Keratinocyte (primary cell): Measurements from ENCODE around the gene ZNF511. TPM values are rescaled to one million over a fixed set of nuclear protein-coding genes. Genes with fewer than 3 reads are reported as not detected.

Experiments used
- DNase-seq: peaks from one replicate; pipeline ENCODE4 v3.0.0-alpha.2; 2011; ENCODE audit warnings: low read depth, missing footprints, low spot score
- FAIRE-seq: peaks from 2 replicates; lab custom pipeline; 2011; peaks lifted over from hg19 to GRCh38; lab: Jason Lieb, UNC
- H2AFZ ChIP-seq: 2 replicates; pipeline ENCODE4 v1.6.0; 2012; ENCODE audit warnings: low read length, control low read depth, inconsistent platforms; ENCODE audit not compliant: control insufficient read depth
- H3K27ac ChIP-seq: 2 replicates; pipeline ENCODE4 v1.5.1; 2011; ENCODE audit warnings: low read length; ENCODE audit not compliant: control insufficient read depth, insufficient read depth
- H3K27me3 ChIP-seq: 3 replicates; pipeline ENCODE4 v1.6.0; 2011; ENCODE audit warnings: low read length; ENCODE audit not compliant: control insufficient read depth, insufficient read depth; ENCODE audit errors: extremely low read depth
- H3K36me3 ChIP-seq, 2 experiments: 2 replicates in 1 of 2; 3 replicates in 1 of 2; pipeline ENCODE4 v1.5.1; 2011; ENCODE audit warnings: low read length in 2 of 2, mild to moderate bottlenecking in 1 of 2; ENCODE audit not compliant: control insufficient read depth in 2 of 2, insufficient read depth in 2 of 2; ENCODE audit errors: extremely low read depth in 1 of 2
- H3K4me1 ChIP-seq: 3 replicates; pipeline ENCODE4 v1.5.1; 2011; ENCODE audit warnings: low read length; ENCODE audit not compliant: control insufficient read depth, insufficient read depth; ENCODE audit errors: extremely low read depth
- H3K4me2 ChIP-seq: 3 replicates; pipeline ENCODE4 v1.6.0; 2011; ENCODE audit warnings: low read depth, low read length; ENCODE audit not compliant: control insufficient read depth, insufficient read depth; ENCODE audit errors: extremely low read depth
- H3K4me3 ChIP-seq, 3 experiments: fragments of 200-600 bp in 1 of 3; sonication (generic) in 1 of 3; 2 replicates in 2 of 3; 3 replicates in 1 of 3; pipeline ENCODE4 v1.5.1; 2011 to 2016; ENCODE audit warnings: low read length in 3 of 3, mild to moderate bottlenecking in 3 of 3, control low read depth in 2 of 3, inconsistent platforms in 1 of 3, low read depth in 1 of 3, mixed read lengths in 1 of 3, mixed run types in 1 of 3, moderate library complexity in 1 of 3; ENCODE audit not compliant: control insufficient read depth in 2 of 3, insufficient read depth in 2 of 3; ENCODE audit errors: extremely low read depth in 1 of 3
- H3K79me2 ChIP-seq: 2 replicates; pipeline ENCODE4 v1.6.0; 2012; ENCODE audit warnings: low read length; ENCODE audit not compliant: control insufficient read depth, insufficient read depth
- H3K9ac ChIP-seq: 3 replicates; pipeline ENCODE4 v1.6.0; 2011; ENCODE audit warnings: low read length; ENCODE audit not compliant: control insufficient read depth, insufficient read depth; ENCODE audit errors: extremely low read depth
- H3K9me1 ChIP-seq: 3 replicates; pipeline ENCODE4 v1.6.0; 2011; ENCODE audit warnings: low read length; ENCODE audit not compliant: control insufficient read depth, insufficient read depth; ENCODE audit errors: extremely low read depth
- H3K9me3 ChIP-seq: 2 replicates; pipeline ENCODE4 v1.5.1; 2012; ENCODE audit warnings: low read depth, low read length; ENCODE audit not compliant: control insufficient read depth
- H4K20me1 ChIP-seq: 3 replicates; pipeline ENCODE4 v1.6.0; 2011; ENCODE audit warnings: low read length; ENCODE audit not compliant: control insufficient read depth, insufficient read depth; ENCODE audit errors: extremely low read depth
- EZH2 ChIP-seq: IDR thresholded peaks from one replicate; pipeline ENCODE4 v1.6.1; 2012; ENCODE audit warnings: inconsistent platforms, mild to moderate bottlenecking, low read length, moderate library complexity
- dilution Hi-C: fragments of 300-500 bp; cut with MboI; formaldehyde crosslinking; loops from one replicate; pipeline ENCODE4 v1.7.0; 2020; ENCODE audit warnings: low sequenced_read_pairs; ENCODE audit not compliant: extremely low pct_ligation_motif_present
- polyA plus RNA-seq, 5 experiments: library from polyadenylated mRNA; depleted of rRNA in 3 of 5; stranded (reverse) in 3 of 5; stranded (forward) in 1 of 5; unstranded in 1 of 5; fragments of >200 nt; gene quantifications; 1 replicate in 1 of 5; 2 replicates in 3 of 5; 3 replicates in 1 of 5; pipeline versions ENCODE4 v1.2.1 to v1.2.3, GENCODE V29; 2011 to 2012; ENCODE audit warnings: missing spikeins in 2 of 5, low read depth in 1 of 5, low replicate concordance in 1 of 5
- TF ChIP-seq, protein P1 (sequence below), 3 experiments: IDR thresholded peaks in 1 of 3; conservative IDR thresholded peaks in 1 of 3; optimal IDR thresholded peaks in 1 of 3; 2 replicates in 2 of 3; 3 replicates in 1 of 3; pipeline versions ENCODE3 to v1.5.1; 2011; ENCODE audit warnings: low read length in 3 of 3, mild to moderate bottlenecking in 3 of 3, moderate library complexity in 2 of 3, control low read depth in 1 of 3, inconsistent platforms in 1 of 3; ENCODE audit not compliant: insufficient read depth in 2 of 3; ENCODE audit errors: extremely low read depth in 1 of 3

Gene ZNF511
- polyA plus RNA-seq, 1 donor (not counting 4 experiments of a cell fraction or from before 2014, with no cell fraction given) = 20.2 TPM

DNA sequence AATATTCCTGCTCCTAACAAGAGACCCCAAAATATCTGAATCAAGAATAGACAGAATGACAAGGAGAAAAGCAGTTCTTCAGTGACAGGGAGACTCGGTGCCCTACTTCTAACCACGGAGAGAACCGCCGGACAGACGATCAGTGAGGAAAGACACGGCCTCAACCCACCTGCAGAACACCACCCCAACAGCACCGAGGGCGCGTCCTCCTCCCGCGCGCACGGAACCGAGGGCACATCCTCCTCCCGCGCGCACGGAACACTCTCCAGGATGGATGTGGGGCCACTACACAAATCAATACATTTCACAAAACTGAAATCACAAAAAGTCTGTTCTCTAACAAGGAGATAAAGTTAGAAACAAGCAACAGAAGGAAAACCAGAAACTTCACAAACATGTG, 22.3 kb upstream of the ZNF511 start:
- Histone ChIP-seq H3K9me1 (no peaks in the 10 kb centered on the region), H3K27me3 (no peaks in the 10 kb centered on the region), H3K9me3 (no peaks in the 10 kb centered on the region), H3K27ac (no peak overlapping the region), H3K36me3 (peaks cover 37 to 47% of the 10 kb centered on the region in 2 experiments), H3K9ac (no peak overlapping the region), H3K4me2 (no peak overlapping the region), H2AFZ (no peak overlapping the region), H3K4me1 (no peaks in the 10 kb centered on the region), H3K4me3 (no peak overlapping the region), H4K20me1 (no peaks in the 10 kb centered on the region), H3K79me2 (no peaks in the 10 kb centered on the region)
- no peak for DNase-seq
- dilution Hi-C loops = no loop called here
- FAIRE-seq = no peak
- TF ChIP-seq, protein P1, sequence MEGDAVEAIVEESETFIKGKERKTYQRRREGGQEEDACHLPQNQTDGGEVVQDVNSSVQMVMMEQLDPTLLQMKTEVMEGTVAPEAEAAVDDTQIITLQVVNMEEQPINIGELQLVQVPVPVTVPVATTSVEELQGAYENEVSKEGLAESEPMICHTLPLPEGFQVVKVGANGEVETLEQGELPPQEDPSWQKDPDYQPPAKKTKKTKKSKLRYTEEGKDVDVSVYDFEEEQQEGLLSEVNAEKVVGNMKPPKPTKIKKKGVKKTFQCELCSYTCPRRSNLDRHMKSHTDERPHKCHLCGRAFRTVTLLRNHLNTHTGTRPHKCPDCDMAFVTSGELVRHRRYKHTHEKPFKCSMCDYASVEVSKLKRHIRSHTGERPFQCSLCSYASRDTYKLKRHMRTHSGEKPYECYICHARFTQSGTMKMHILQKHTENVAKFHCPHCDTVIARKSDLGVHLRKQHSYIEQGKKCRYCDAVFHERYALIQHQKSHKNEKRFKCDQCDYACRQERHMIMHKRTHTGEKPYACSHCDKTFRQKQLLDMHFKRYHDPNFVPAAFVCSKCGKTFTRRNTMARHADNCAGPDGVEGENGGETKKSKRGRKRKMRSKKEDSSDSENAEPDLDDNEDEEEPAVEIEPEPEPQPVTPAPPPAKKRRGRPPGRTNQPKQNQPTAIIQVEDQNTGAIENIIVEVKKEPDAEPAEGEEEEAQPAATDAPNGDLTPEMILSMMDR (optimal IDR thresholded peaks at IDR 0.05 in 1 of 3, IDR thresholded peaks at IDR 0.05 in 1 of 3, conservative IDR thresholded peaks at IDR 0.05 in 1 of 3; ENCODE audit: extremely low read depth in 1 of 3, insufficient read depth in 2 of 3, low read length in 3 of 3) = no peak
- no peak for TF ChIP-seq EZH2

- no peak overlapping the region for H2AFZ ChIP-seq
- no peak overlapping the region for H3K9ac ChIP-seq
- TF ChIP-seq, protein P1 (optimal IDR thresholded peaks at IDR 0.05 in 1 of 3, IDR thresholded peaks at IDR 0.05 in 1 of 3, conservative IDR thresholded peaks at IDR 0.05 in 1 of 3; ENCODE audit: extremely low read depth in 1 of 3, insufficient read depth in 2 of 3, low read length in 3 of 3) = no peak
- TF ChIP-seq EZH2 = no peak
- H3K4me2 ChIP-seq = no peak overlapping the region
- H3K36me3 ChIP-seq = peaks cover 30 to 47% of the 10 kb centered on the region in 2 experiments
- no peak overlapping the region for H3K4me3 ChIP-seq
- H3K27ac ChIP-seq = no peak overlapping the region
- H3K79me2 ChIP-seq = no peaks in the 10 kb centered on the region
- dilution Hi-C loops = no loop called here
- no peak for DNase-seq
- no peak for FAIRE-seq
- no peaks in the 10 kb centered on the region for H4K20me1 ChIP-seq
- H3K4me1 ChIP-seq = peaks cover 7% of the 10 kb centered on the region
- H3K27me3 ChIP-seq = no peaks in the 10 kb centered on the region
- peaks cover 2% of the 10 kb centered on the region for H3K9me1 ChIP-seq
- no peaks in the 10 kb centered on the region for H3K9me3 ChIP-seq
Observed at GRCh38 chr10:133287832-133288500, 20.7 kb upstream of the ZNF511 start.
